ENCODE results near the gene RDH8. TPM values are rescaled to one million over a fixed set of nuclear protein-coding genes. Genes with fewer than 3 reads are reported as not detected.

RDH8 gene
- total RNA-seq, 6 experiments from 2014 or later = not detected

DNA sequence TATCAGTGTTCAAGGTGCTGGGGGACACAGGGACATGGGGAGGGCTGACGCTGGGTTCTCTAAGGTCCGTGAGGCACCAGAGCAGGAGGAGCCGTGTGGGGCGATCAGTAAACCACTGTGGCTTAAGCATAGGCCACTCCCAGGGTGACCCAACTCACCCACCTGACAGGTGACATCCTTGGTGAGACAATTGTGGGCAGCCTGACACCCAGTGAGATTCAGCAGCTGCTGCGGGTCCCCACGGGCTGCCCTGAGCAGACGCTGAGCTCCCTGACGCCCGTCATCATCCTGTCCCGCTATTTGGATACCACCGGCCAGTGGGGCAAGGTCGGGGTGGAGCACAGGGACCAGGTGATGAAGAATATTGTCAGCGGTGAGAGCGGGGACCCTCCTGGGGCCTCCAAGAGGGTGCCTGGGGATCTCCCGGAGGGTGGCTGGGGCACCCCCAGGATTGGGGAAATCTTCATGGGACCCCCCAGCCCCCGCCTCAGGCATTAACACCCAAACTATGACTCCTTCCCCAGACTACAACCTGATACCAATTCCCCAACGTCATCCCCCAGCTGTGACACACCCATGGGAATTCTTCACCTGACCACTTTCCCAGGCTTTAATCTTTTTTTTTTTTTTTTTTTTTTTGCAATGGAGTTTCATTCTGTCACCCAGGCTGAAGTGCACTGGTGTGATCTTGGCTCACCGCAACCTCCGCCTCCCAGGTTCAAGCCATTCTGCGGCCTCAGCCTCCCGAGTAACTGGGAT lies 39.5 kb downstream of the RDH8 start:
- H3K36me3 Mint-ChIP-seq (ENCODE audit: low read depth) = no peaks in the 10 kb centered on the region
- DNase-seq = no peak
- no peak overlapping the region for H3K27ac Mint-ChIP-seq
- no peaks in the 10 kb centered on the region for H3K9me3 Mint-ChIP-seq
- no peaks in the 10 kb centered on the region for H3K4me1 Mint-ChIP-seq (ENCODE audit: low read depth)
- H3K4me3 Mint-ChIP-seq = no peak overlapping the region
- H3K27me3 Mint-ChIP-seq (ENCODE audit: insufficient read depth) = peaks cover 16% of the 10 kb centered on the region
- TF ChIP-seq, protein P1, sequence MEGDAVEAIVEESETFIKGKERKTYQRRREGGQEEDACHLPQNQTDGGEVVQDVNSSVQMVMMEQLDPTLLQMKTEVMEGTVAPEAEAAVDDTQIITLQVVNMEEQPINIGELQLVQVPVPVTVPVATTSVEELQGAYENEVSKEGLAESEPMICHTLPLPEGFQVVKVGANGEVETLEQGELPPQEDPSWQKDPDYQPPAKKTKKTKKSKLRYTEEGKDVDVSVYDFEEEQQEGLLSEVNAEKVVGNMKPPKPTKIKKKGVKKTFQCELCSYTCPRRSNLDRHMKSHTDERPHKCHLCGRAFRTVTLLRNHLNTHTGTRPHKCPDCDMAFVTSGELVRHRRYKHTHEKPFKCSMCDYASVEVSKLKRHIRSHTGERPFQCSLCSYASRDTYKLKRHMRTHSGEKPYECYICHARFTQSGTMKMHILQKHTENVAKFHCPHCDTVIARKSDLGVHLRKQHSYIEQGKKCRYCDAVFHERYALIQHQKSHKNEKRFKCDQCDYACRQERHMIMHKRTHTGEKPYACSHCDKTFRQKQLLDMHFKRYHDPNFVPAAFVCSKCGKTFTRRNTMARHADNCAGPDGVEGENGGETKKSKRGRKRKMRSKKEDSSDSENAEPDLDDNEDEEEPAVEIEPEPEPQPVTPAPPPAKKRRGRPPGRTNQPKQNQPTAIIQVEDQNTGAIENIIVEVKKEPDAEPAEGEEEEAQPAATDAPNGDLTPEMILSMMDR (IDR thresholded peaks at IDR 0.05) = no peak

DNA sequence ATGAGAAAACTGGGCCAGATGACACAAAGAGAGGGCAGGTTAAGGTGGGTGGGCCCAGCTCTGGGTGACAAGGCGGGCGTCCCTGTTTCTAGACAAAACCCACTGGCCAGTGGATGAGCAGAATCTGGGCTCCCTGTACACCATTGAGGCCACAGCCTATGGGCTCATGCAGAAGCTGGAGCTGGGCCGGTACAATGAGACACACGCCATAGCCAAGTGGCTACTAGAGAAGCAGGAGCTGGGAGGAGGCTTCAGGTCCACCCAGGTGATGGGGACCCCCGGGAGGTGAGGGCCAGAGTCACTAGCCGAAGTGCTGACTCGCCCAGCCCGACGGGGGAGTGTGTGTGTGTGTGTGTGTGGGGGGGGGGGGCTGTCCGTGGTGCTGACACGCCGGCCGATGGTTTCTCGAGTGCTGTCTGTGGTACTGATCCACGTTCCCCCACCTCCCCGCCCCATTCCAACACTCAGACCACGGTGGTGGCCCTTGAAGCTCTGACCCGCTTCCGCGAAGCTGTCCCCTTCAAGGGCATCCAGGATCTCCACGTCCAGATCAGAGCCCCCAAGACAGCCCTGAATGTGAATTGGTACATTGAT lies 48.5 kb downstream of the RDH8 start:
- Mint-ChIP-seq H3K4me1 (ENCODE audit: low read depth) (no peaks in the 10 kb centered on the region), H3K9me3 (no peaks in the 10 kb centered on the region), H3K27me3 (ENCODE audit: insufficient read depth) (peaks cover 14% of the 10 kb centered on the region), H3K36me3 (ENCODE audit: low read depth) (no peaks in the 10 kb centered on the region), H3K4me3 (no peak overlapping the region), H3K27ac (no peak overlapping the region)
- TF ChIP-seq, protein P1 (IDR thresholded peaks at IDR 0.05) = no peak
- no peak for DNase-seq

- H3K27ac Mint-ChIP-seq = no peak overlapping the region
- H3K9me3 Mint-ChIP-seq = no peaks in the 10 kb centered on the region
- H3K4me3 Mint-ChIP-seq = no peak overlapping the region
- no peak for DNase-seq
- TF ChIP-seq, protein P1 (IDR thresholded peaks at IDR 0.05) = no peak
- peaks cover 5% of the 10 kb centered on the region for H3K4me1 Mint-ChIP-seq (ENCODE audit: low read depth)
- peaks cover 16% of the 10 kb centered on the region for H3K27me3 Mint-ChIP-seq (ENCODE audit: insufficient read depth)
- no peaks in the 10 kb centered on the region for H3K36me3 Mint-ChIP-seq (ENCODE audit: low read depth)
Measured at GRCh38 chr19:10068205-10068604, 54.9 kb downstream of the RDH8 start.

DNA sequence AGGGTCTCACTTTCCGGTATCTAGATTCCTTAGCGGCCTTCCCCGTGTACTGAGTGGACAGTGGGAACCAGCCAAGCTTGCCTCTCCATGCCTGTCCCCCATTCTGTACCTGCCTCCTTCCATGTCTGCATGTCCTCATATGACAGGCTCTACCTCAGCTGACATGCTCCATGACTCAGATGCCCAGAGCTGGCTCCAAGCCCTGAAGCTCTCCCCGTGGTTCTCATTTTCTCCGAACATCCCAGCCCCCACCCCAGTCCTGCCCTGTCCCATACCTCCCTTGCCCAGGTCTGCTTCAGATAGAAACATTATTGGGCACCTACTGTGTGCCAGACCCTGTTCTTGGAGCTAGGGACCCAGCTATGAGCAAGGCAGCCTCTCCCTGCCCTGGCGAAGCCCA lies 55.8 kb downstream of the RDH8 start:
- H3K27me3 Mint-ChIP-seq (ENCODE audit: insufficient read depth) = peaks cover 17% of the 10 kb centered on the region
- no peak overlapping the region for H3K27ac Mint-ChIP-seq
- no peak for DNase-seq
- peaks cover 2% of the 10 kb centered on the region; the same call in 1 of the 2 replicates for H3K9me3 Mint-ChIP-seq
- H3K4me3 Mint-ChIP-seq = no peak overlapping the region
- H3K36me3 Mint-ChIP-seq (ENCODE audit: low read depth) = no peaks in the 10 kb centered on the region
- H3K4me1 Mint-ChIP-seq (ENCODE audit: low read depth) = peaks cover 5% of the 10 kb centered on the region
- TF ChIP-seq, protein P1 (IDR thresholded peaks at IDR 0.05) = no peak

DNA sequence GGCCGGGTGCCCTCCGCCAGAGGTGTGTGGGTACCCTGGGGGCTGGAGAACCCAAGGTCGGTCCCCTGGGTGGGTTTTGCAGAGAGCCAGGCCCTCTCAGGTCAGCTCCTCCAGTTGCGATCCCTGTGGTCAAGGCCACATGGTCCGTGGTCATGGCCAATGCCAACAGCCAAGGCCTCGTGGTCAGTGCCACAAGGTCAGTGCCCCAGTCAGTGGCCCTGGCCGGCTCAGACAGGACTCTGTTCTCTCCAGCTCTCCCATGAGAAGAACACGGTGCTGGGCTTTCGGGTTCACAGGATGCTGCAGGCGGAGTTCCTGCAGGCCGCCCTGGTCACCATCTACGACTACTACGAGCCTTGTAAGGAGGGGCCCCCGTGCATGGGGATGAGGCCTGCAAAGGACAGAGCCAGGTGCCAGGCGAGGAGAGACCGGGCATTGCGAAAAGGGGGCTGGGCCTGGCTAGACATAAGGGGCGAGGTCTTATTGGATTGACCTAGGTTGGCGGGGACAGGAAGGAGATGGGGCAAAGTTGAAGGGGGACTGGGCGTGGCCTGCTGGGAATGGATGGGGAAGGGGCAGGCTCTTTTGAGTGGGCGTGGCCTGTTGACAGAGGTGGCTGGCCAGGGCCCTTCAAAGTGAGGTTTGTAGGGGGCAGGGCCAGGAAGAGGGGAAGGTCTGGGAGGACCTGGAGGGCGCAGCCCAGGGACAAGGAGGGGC lies 57.6 kb downstream of the RDH8 start:
- peaks cover 5% of the 10 kb centered on the region for H3K4me1 Mint-ChIP-seq (ENCODE audit: low read depth)
- no peaks in the 10 kb centered on the region for H3K36me3 Mint-ChIP-seq (ENCODE audit: low read depth)
- H3K27ac Mint-ChIP-seq = no peak overlapping the region
- H3K4me3 Mint-ChIP-seq = no peak overlapping the region
- H3K27me3 Mint-ChIP-seq (ENCODE audit: insufficient read depth) = peaks cover 13% of the 10 kb centered on the region
- TF ChIP-seq, protein P1 (IDR thresholded peaks at IDR 0.05) = no peak
- no peak for DNase-seq
- H3K9me3 Mint-ChIP-seq = peaks cover 4% of the 10 kb centered on the region; the same call in 1 of the 2 replicates

Small RNAs within 50 kb of the gene (microRNA-seq; reads per million reads assigned to microRNA genes)
- gene MIR5589 = not detected

Other genes starting within 250 kb of the RDH8 start
- 1 to 10 TPM; 3.9 to 6.2 (median 4.9) TPM for gene ZNF846, start 244.7 kb upstream of the RDH8 start, total RNA-seq (2021; fragmentation: NEBNext Ultra II Directional; extraction: Animal tissue kit (Norgen Biotek cat#: 25700))
- 10 to 100 TPM; 25.2 to 29.0 (median 27.2) TPM for gene FBXL12, start 194.4 kb upstream of the RDH8 start, total RNA-seq (2021; fragmentation: NEBNext Ultra II Directional; extraction: Animal tissue kit (Norgen Biotek cat#: 25700))
- gene UBL5, start 185.6 kb upstream of the RDH8 start, total RNA-seq (2021; fragmentation: NEBNext Ultra II Directional; extraction: Animal tissue kit (Norgen Biotek cat#: 25700)) = 100 to 1,000 TPM; 365 to 483 (median 418) TPM
- 100 to 1,000 TPM; 113 to 153 (median 120) TPM for gene PIN1, start 178.2 kb upstream of the RDH8 start, total RNA-seq (2021; fragmentation: NEBNext Ultra II Directional; extraction: Animal tissue kit (Norgen Biotek cat#: 25700))
- gene OLFM2, start 77.0 kb upstream of the RDH8 start, total RNA-seq (2021; fragmentation: NEBNext Ultra II Directional; extraction: Animal tissue kit (Norgen Biotek cat#: 25700)) = 1 to 10 TPM; 1.9 to 7.0 (median 6.3) TPM
- 1 to 10 TPM; 1.3 to 3.7 (median 1.4) TPM for gene COL5A3, start 3.0 kb upstream of the RDH8 start, total RNA-seq (2021; fragmentation: NEBNext Ultra II Directional; extraction: Animal tissue kit (Norgen Biotek cat#: 25700))
- gene SHFL, start 72.8 kb downstream of the RDH8 start, total RNA-seq (2021; fragmentation: NEBNext Ultra II Directional; extraction: Animal tissue kit (Norgen Biotek cat#: 25700)) = 10 to 100 TPM; 16.9 to 26.2 (median 21.1) TPM
- under 1 TPM in 2 of 6 experiments, not detected in 4; 0.09 to 0.15 TPM for gene ANGPTL6, start 89.2 kb downstream of the RDH8 start, total RNA-seq (2021; fragmentation: NEBNext Ultra II Directional; extraction: Animal tissue kit (Norgen Biotek cat#: 25700))
- 10 to 100 TPM; 36.4 to 42.2 (median 41.0) TPM for gene PPAN, start 92.9 kb downstream of the RDH8 start, total RNA-seq (2021; fragmentation: NEBNext Ultra II Directional; extraction: Animal tissue kit (Norgen Biotek cat#: 25700))
- gene P2RY11, start 98.2 kb downstream of the RDH8 start, total RNA-seq (2021; fragmentation: NEBNext Ultra II Directional; extraction: Animal tissue kit (Norgen Biotek cat#: 25700)) = 1 to 10 TPM; 4.5 to 9.9 (median 5.4) TPM
- gene EIF3G, start 106.4 kb downstream of the RDH8 start, total RNA-seq (2021; fragmentation: NEBNext Ultra II Directional; extraction: Animal tissue kit (Norgen Biotek cat#: 25700)) = 100 to 1,000 TPM; 261 to 303 (median 279) TPM
- 100 to 1,000 TPM in 5 of 6 experiments, 10 to 100 TPM in 1; 74.5 to 135 (median 125) TPM for gene DNMT1, start 181.5 kb downstream of the RDH8 start, total RNA-seq (2021; fragmentation: NEBNext Ultra II Directional; extraction: Animal tissue kit (Norgen Biotek cat#: 25700))
- gene S1PR2, start 217.8 kb downstream of the RDH8 start, total RNA-seq (2021; fragmentation: NEBNext Ultra II Directional; extraction: Animal tissue kit (Norgen Biotek cat#: 25700)) = 10 to 100 TPM; 16.8 to 22.0 (median 20.5) TPM
- gene MRPL4, start 238.7 kb downstream of the RDH8 start, total RNA-seq (2021; fragmentation: NEBNext Ultra II Directional; extraction: Animal tissue kit (Norgen Biotek cat#: 25700)) = 10 to 100 TPM; 69.5 to 83.0 (median 72.0) TPM